Loucy (cell line): Measurements from ENCODE around the gene MMP11.

Experiments used
- EZH2phosphoT487 ChIP-seq: fragments of 200-600 bp; IDR thresholded peaks from 2 replicates; pipeline ENCODE4 v1.6.1; 2018; ENCODE audit warnings: antibody characterized with exemption, mild to moderate bottlenecking, moderate library complexity, borderline replicate concordance
- TF ChIP-seq, protein P1 (sequence below): fragments of 200-600 bp; sonication (generic); conservative IDR thresholded peaks from 2 replicates; pipeline ENCODE4 v1.5.1; 2014; ENCODE audit warnings: mild to moderate bottlenecking, antibody characterized with exemption, low read length

GRCh38 chr22:23832226-23833016, 59.8 kb downstream of the MMP11 start:
- TF ChIP-seq, protein P1, sequence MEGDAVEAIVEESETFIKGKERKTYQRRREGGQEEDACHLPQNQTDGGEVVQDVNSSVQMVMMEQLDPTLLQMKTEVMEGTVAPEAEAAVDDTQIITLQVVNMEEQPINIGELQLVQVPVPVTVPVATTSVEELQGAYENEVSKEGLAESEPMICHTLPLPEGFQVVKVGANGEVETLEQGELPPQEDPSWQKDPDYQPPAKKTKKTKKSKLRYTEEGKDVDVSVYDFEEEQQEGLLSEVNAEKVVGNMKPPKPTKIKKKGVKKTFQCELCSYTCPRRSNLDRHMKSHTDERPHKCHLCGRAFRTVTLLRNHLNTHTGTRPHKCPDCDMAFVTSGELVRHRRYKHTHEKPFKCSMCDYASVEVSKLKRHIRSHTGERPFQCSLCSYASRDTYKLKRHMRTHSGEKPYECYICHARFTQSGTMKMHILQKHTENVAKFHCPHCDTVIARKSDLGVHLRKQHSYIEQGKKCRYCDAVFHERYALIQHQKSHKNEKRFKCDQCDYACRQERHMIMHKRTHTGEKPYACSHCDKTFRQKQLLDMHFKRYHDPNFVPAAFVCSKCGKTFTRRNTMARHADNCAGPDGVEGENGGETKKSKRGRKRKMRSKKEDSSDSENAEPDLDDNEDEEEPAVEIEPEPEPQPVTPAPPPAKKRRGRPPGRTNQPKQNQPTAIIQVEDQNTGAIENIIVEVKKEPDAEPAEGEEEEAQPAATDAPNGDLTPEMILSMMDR: no peak
- no peak for TF ChIP-seq EZH2phosphoT487
